ENCODE results near the gene BANK1.

Gene BANK1

DNA sequence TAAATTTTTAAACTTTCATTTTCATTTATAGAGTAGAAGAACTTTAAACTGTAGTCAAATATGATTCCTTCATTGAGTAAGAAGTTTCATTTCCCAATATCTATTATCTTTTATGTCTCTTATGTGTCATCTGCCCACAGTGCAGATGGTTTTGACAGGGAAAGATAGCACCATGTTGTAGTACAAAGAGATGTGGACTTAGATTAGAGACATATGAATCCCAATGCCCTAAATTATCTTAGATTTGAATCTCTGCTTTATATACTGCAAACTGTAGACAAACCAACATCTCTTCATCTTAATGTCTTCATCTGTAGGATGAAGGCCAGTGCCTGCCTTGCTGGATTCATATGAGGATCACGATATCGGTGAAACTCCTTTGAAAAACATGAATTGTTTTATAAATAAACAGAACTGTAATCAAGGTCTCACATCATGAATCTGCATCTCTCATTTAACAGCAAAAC is 217.5 kb downstream of the BANK1 start:
- no peak for TF ChIP-seq EZH2 (IDR thresholded peaks at IDR 0.05; ENCODE audit: borderline replicate concordance, low read length)
- TF ChIP-seq, protein P1, sequence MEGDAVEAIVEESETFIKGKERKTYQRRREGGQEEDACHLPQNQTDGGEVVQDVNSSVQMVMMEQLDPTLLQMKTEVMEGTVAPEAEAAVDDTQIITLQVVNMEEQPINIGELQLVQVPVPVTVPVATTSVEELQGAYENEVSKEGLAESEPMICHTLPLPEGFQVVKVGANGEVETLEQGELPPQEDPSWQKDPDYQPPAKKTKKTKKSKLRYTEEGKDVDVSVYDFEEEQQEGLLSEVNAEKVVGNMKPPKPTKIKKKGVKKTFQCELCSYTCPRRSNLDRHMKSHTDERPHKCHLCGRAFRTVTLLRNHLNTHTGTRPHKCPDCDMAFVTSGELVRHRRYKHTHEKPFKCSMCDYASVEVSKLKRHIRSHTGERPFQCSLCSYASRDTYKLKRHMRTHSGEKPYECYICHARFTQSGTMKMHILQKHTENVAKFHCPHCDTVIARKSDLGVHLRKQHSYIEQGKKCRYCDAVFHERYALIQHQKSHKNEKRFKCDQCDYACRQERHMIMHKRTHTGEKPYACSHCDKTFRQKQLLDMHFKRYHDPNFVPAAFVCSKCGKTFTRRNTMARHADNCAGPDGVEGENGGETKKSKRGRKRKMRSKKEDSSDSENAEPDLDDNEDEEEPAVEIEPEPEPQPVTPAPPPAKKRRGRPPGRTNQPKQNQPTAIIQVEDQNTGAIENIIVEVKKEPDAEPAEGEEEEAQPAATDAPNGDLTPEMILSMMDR (IDR thresholded peaks at IDR 0.05; ENCODE audit: low read length): no peak
- Histone ChIP-seq H3F3A (ENCODE audit: insufficient read depth, low read length) (no peaks in the 10 kb centered on the region), H3K79me2 (ENCODE audit: insufficient read depth, low read length) (no peaks in the 10 kb centered on the region), H3K9ac (ENCODE audit: low read length) (no peak overlapping the region), H3K27me3 (ENCODE audit: insufficient read depth, low read length) (no peaks in the 10 kb centered on the region), H3K4me1 (ENCODE audit: insufficient read depth, low read length, severe bottlenecking) (no peaks in the 10 kb centered on the region), H3K9me3 (ENCODE audit: low read length) (no peaks in the 10 kb centered on the region), H3K4me3 (ENCODE audit: low read depth, low read length, poor library complexity, severe bottlenecking) (no peak overlapping the region), H3K9me2 (ENCODE audit: low read depth, low read length) (no peaks in the 10 kb centered on the region), H2AFZ (ENCODE audit: low read length) (no peak overlapping the region), H3K36me3 (ENCODE audit: insufficient read depth, low read length) (peaks cover 4% of the 10 kb centered on the region; the same call in 1 of the 2 replicates), H4K20me1 (ENCODE audit: insufficient read depth, low read length) (no peaks in the 10 kb centered on the region), H3K4me2 (ENCODE audit: low read length) (no peak overlapping the region), H3K27ac (ENCODE audit: low read depth, low read length, poor library complexity, severe bottlenecking) (no peak overlapping the region)

DNA sequence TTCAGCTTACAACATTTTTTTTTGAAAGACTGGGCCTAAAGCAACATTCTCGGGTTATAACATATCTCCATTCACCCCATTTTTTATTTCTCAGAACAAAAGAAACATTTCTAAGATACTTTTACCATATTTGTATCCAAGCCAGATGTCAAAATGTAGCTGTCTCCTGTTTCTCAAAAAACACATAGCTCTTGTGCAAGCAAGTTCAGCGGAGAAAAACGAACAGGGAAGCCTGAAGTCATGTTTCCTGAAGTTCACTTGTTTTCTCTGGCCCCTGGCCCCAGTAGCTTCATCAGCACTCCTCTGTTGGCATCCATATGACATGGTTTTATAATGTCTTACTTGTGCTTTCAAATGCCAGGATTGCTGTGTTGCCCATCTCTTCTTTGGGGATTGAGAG is 218.2 kb downstream of the BANK1 start:
- Histone ChIP-seq H3K27ac (ENCODE audit: low read depth, low read length, poor library complexity, severe bottlenecking) (no peak overlapping the region), H3K4me2 (ENCODE audit: low read length) (no peak overlapping the region), H3F3A (ENCODE audit: insufficient read depth, low read length) (no peaks in the 10 kb centered on the region), H2AFZ (ENCODE audit: low read length) (no peak overlapping the region), H3K9me3 (ENCODE audit: low read length) (no peaks in the 10 kb centered on the region), H4K20me1 (ENCODE audit: insufficient read depth, low read length) (no peaks in the 10 kb centered on the region), H3K9ac (ENCODE audit: low read length) (no peak overlapping the region), H3K4me1 (ENCODE audit: insufficient read depth, low read length, severe bottlenecking) (no peaks in the 10 kb centered on the region), H3K79me2 (ENCODE audit: insufficient read depth, low read length) (no peaks in the 10 kb centered on the region), H3K9me2 (ENCODE audit: low read depth, low read length) (no peaks in the 10 kb centered on the region), H3K36me3 (ENCODE audit: insufficient read depth, low read length) (no peaks in the 10 kb centered on the region), H3K27me3 (ENCODE audit: insufficient read depth, low read length) (no peaks in the 10 kb centered on the region), H3K4me3 (ENCODE audit: low read depth, low read length, poor library complexity, severe bottlenecking) (no peak overlapping the region)
- no peak for TF ChIP-seq EZH2 (IDR thresholded peaks at IDR 0.05; ENCODE audit: borderline replicate concordance, low read length)
- TF ChIP-seq, protein P1 (IDR thresholded peaks at IDR 0.05; ENCODE audit: low read length): no peak

DNA sequence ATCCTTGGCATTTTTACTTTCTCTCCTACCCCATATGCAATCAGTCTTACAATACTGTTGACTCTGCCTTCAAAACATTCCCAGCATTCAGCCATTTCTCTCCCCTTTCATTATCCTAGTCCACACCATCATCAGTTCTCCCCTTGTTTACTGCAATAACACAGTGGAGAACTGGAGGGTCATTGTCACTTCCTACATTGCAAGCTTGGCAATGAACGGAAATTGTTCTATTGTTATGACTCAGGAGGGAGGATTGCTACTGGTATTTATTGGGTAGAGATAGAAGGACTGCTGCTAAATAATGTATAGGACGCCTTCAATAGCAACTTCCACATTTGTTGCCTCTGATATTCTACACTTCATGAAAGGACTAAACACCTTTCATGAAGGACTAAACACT is 231.8 kb downstream of the BANK1 start:
- Histone ChIP-seq H3K4me3 (ENCODE audit: low read depth, low read length, poor library complexity, severe bottlenecking) (no peak overlapping the region), H3K27ac (ENCODE audit: low read depth, low read length, poor library complexity, severe bottlenecking) (no peak overlapping the region), H3K9me2 (ENCODE audit: low read depth, low read length) (no peaks in the 10 kb centered on the region), H3K9me3 (ENCODE audit: low read length) (no peaks in the 10 kb centered on the region), H3K4me2 (ENCODE audit: low read length) (no peak overlapping the region), H3F3A (ENCODE audit: insufficient read depth, low read length) (no peaks in the 10 kb centered on the region), H3K36me3 (ENCODE audit: insufficient read depth, low read length) (peaks cover 12% of the 10 kb centered on the region; the same call in 1 of the 2 replicates), H2AFZ (ENCODE audit: low read length) (no peak overlapping the region), H3K27me3 (ENCODE audit: insufficient read depth, low read length) (no peaks in the 10 kb centered on the region), H4K20me1 (ENCODE audit: insufficient read depth, low read length) (no peaks in the 10 kb centered on the region), H3K79me2 (ENCODE audit: insufficient read depth, low read length) (no peaks in the 10 kb centered on the region), H3K9ac (ENCODE audit: low read length) (no peak overlapping the region), H3K4me1 (ENCODE audit: insufficient read depth, low read length, severe bottlenecking) (no peaks in the 10 kb centered on the region)
- TF ChIP-seq, protein P1 (IDR thresholded peaks at IDR 0.05; ENCODE audit: low read length): no peak
- TF ChIP-seq EZH2 (IDR thresholded peaks at IDR 0.05; ENCODE audit: borderline replicate concordance, low read length): no peak

Measured in OCI-LY1 (cell line).